OCI-LY7 (cell line): ENCODE results near the gene OGFOD3. TPM values are rescaled to one million over a fixed set of nuclear protein-coding genes. Genes with fewer than 3 reads are reported as not detected.
"Not testable (repeated sequence)": the region's sequence is repeated elsewhere in the genome, so short reads cannot be mapped to it uniquely, and the experiment has no call there.

Source experiments
- BruUV-seq: library from RNA; stranded (reverse); fragments of 400-500 nt; replicated peaks from 2 replicates; lab custom pipeline; 2021; lab: Mats Ljungman, UMichigan
- CTCF ChIA-PET: fragments of 300-600 bp; sonication (Branson Sonifier 250); formaldehyde crosslinking; loops from one replicate; lab custom pipeline; 2022; ENCODE audit warnings: antibody characterized with exemption; ENCODE audit not compliant: unreplicated experiment; lab: Charles Lee
- POLR2A ChIA-PET: fragments of 300-600 bp; sonication (Branson Sonifier 250); formaldehyde crosslinking; loops from one replicate; lab custom pipeline; 2022; ENCODE audit warnings: antibody characterized with exemption; lab: Charles Lee
- DNase-seq: peaks from one replicate; pipeline ENCODE4 v3.0.0-alpha.2; 2015; ENCODE audit warnings: low spot score
- H2AFZ ChIP-seq: fragments of 200-600 bp; sonication (generic), shearing (Covaris generic); 2 replicates; pipeline ENCODE4 v1.6.1; 2014; ENCODE audit warnings: mild to moderate bottlenecking, antibody characterized with exemption, low read length, moderate library complexity
- H3K27ac ChIP-seq: fragments of 200-600 bp; sonication (generic); 2 replicates; pipeline ENCODE4 v1.5.1; 2014; ENCODE audit warnings: mixed run types, low read depth, mild to moderate bottlenecking, moderate library complexity, low read length, inconsistent platforms; ENCODE audit not compliant: poor library complexity, severe bottlenecking
- H3K36me3 ChIP-seq: fragments of 200-600 bp; sonication (generic); 2 replicates; pipeline ENCODE4 v1.6.1; 2014; ENCODE audit warnings: mild to moderate bottlenecking, antibody characterized with exemption, low read length, moderate library complexity, mixed read lengths; ENCODE audit not compliant: insufficient read depth
- H3K4me1 ChIP-seq: fragments of 200-600 bp; sonication (generic); 2 replicates; pipeline ENCODE4 v1.5.1; 2014; ENCODE audit warnings: mild to moderate bottlenecking, low read length; ENCODE audit not compliant: insufficient read depth, poor library complexity, severe bottlenecking
- H3K4me2 ChIP-seq: fragments of 200-600 bp; sonication (generic); 2 replicates; pipeline ENCODE4 v1.6.1; 2014; ENCODE audit warnings: mild to moderate bottlenecking, low read length
- H3K4me3 ChIP-seq: fragments of 200-600 bp; sonication (generic); 2 replicates; pipeline ENCODE4 v1.5.1; 2014; ENCODE audit warnings: mild to moderate bottlenecking, low read depth, low read length; ENCODE audit not compliant: poor library complexity, severe bottlenecking
- H3K79me2 ChIP-seq: fragments of 200-600 bp; sonication (generic); 2 replicates; pipeline ENCODE4 v1.6.1; 2016; ENCODE audit warnings: low read depth, mild to moderate bottlenecking, low read length, moderate library complexity, mixed read lengths; ENCODE audit not compliant: insufficient read depth
- H3K9me2 ChIP-seq: fragments of 200-600 bp; sonication (generic); 2 replicates; pipeline ENCODE4 v1.6.1; 2016; ENCODE audit warnings: mild to moderate bottlenecking, low read length, mixed read lengths; ENCODE audit not compliant: insufficient read depth
- H3K9me3 ChIP-seq: fragments of 200-600 bp; sonication (generic); 2 replicates; pipeline ENCODE4 v1.6.1; 2014; ENCODE audit warnings: mild to moderate bottlenecking, mixed run types, low read length, mixed read lengths
- H4K20me1 ChIP-seq: fragments of 200-600 bp; sonication (generic); 2 replicates; pipeline ENCODE4 v1.6.1; 2014; ENCODE audit warnings: mild to moderate bottlenecking, antibody characterized with exemption, low read length, moderate library complexity, mixed read lengths; ENCODE audit not compliant: insufficient read depth
- EZH2phosphoT487 ChIP-seq: fragments of 200-600 bp; sonication (generic); IDR thresholded peaks from 2 replicates; pipeline ENCODE4 v1.6.1; 2018; ENCODE audit warnings: low read depth, borderline replicate concordance, mild to moderate bottlenecking, mixed run types, antibody characterized with exemption, low read length, moderate library complexity, mixed read lengths
- intact Hi-C: fragments of 100-400 bp; cut with micrococcal nuclease; formaldehyde crosslinking; loops from one replicate; pipeline ENCODE4 v1.10.0; 2022; ENCODE audit not compliant: unreplicated experiment
- total RNA-seq, 2 experiments: library from RNA; depleted of rRNA in 1 of 2; stranded (reverse); fragments of >200 nt in 1 of 2; shearing (Covaris generic) in 1 of 2; gene quantifications; 2 replicates each; pipeline ENCODE4 v1.2.3, GENCODE V29; 2014 to 2022
- TF ChIP-seq, protein P1 (sequence below): fragments of 200-600 bp; sonication (generic); conservative IDR thresholded peaks from 2 replicates; pipeline ENCODE4 v1.5.1; 2014; ENCODE audit warnings: mild to moderate bottlenecking, antibody characterized with exemption, low read length, moderate library complexity, mixed read lengths

The OGFOD3 gene
- total RNA-seq, 2 experiments from 2014 or later: 55.6 to 65.2 TPM

GRCh38 chr17:82461827-82462524, 43.6 kb upstream of the OGFOD3 start:
- Histone ChIP-seq H2AFZ (no peak overlapping the region), H3K9me2 (no peaks in the 10 kb centered on the region), H3K4me2 (no peak overlapping the region), H4K20me1 (no peaks in the 10 kb centered on the region), H3K4me3 (no peak overlapping the region), H3K36me3 (peaks cover 70% of the 10 kb centered on the region), H3K27ac (no peak overlapping the region), H3K4me1 (peaks cover 16% of the 10 kb centered on the region), H3K79me2 (peaks cover 4% of the 10 kb centered on the region; the same call in 1 of the 2 replicates), H3K9me3 (no peaks in the 10 kb centered on the region)
- TF ChIP-seq, protein P1, sequence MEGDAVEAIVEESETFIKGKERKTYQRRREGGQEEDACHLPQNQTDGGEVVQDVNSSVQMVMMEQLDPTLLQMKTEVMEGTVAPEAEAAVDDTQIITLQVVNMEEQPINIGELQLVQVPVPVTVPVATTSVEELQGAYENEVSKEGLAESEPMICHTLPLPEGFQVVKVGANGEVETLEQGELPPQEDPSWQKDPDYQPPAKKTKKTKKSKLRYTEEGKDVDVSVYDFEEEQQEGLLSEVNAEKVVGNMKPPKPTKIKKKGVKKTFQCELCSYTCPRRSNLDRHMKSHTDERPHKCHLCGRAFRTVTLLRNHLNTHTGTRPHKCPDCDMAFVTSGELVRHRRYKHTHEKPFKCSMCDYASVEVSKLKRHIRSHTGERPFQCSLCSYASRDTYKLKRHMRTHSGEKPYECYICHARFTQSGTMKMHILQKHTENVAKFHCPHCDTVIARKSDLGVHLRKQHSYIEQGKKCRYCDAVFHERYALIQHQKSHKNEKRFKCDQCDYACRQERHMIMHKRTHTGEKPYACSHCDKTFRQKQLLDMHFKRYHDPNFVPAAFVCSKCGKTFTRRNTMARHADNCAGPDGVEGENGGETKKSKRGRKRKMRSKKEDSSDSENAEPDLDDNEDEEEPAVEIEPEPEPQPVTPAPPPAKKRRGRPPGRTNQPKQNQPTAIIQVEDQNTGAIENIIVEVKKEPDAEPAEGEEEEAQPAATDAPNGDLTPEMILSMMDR: no peak
- TF ChIP-seq EZH2phosphoT487: no peak
- CTCF ChIA-PET: interaction anchor here (0.9 kb wide), 1 partner anchor 92 kb away, joined by 3 read pairs; no protein-coding TSS in a partner anchor
- no peak for DNase-seq
- intact Hi-C loops: no loop called here
- BruUV-seq: no TSS peak
- POLR2A ChIA-PET: no interaction called here

GRCh38 chr17:82459936-82460335, 41.5 kb upstream of the OGFOD3 start:
- H3K4me1 ChIP-seq: peaks cover 18% of the 10 kb centered on the region
- H3K27ac ChIP-seq, CTCF ChIA-PET, H3K9me2 ChIP-seq, H3K79me2 ChIP-seq, BruUV-seq, H3K9me3 ChIP-seq, DNase-seq, H4K20me1 ChIP-seq, POLR2A ChIA-PET, H2AFZ ChIP-seq: not testable (repeated sequence)
- H3K36me3 ChIP-seq: peaks cover 59% of the 10 kb centered on the region
- H3K4me2 ChIP-seq: peak overlapping the region; percentile 76
- peak overlapping the region; percentile 75 for H3K4me3 ChIP-seq
- intact Hi-C loops: loop anchor here (2.0 to 5.0 kb wide), 4 partner anchors 35 to 93 kb away; partner anchors contain the start of genes HEXD and OGFOD3

- H3K4me3 ChIP-seq: peak overlapping the region; percentile 75
- H4K20me1 ChIP-seq: no peaks in the 10 kb centered on the region
- CTCF ChIA-PET: interaction anchor here (0.6 kb wide), 1 partner anchor 158 kb away, joined by 3 read pairs; no protein-coding TSS in a partner anchor
- H3K9me3 ChIP-seq: peaks cover 9% of the 10 kb centered on the region; the same call in 1 of the 2 replicates
- DNase-seq: peak; percentile 47
- no peaks in the 10 kb centered on the region for H3K9me2 ChIP-seq
- H2AFZ ChIP-seq: peak overlapping the region; percentile 34; the same call in 1 of the 2 replicates
- H3K4me2 ChIP-seq: peak overlapping the region; percentile 76
- peaks cover 18% of the 10 kb centered on the region for H3K4me1 ChIP-seq
- H3K79me2 ChIP-seq: peaks cover 4% of the 10 kb centered on the region; the same call in 1 of the 2 replicates
- intact Hi-C loops: loop anchor here (1.0 to 5.0 kb wide), 5 partner anchors 10 to 94 kb away; partner anchors contain the start of genes HEXD and OGFOD3
- TF ChIP-seq, protein P1: no peak
- POLR2A ChIA-PET: no interaction called here
- peak overlapping the region; percentile 89 for H3K27ac ChIP-seq
- H3K36me3 ChIP-seq: peaks cover 49% of the 10 kb centered on the region
- BruUV-seq: no TSS peak
Observed at GRCh38 chr17:82458885-82459424, 40.6 kb upstream of the OGFOD3 start.
